RWPE1 (cell line): ENCODE measurements around the gene RIC1.

ENCODE experiments used
- CTCF ChIA-PET: fragments of 350-600 bp; sonication (Branson Sonifier 250); formaldehyde crosslinking; extraction: SDS; loops from one replicate; lab custom pipeline; 2021; lab: Yijun Ruan, JAX
- POLR2A ChIA-PET: fragments of 400-600 bp; formaldehyde crosslinking; extraction: SDS; loops from one replicate; lab custom pipeline; 2020; ENCODE audit warnings: antibody characterized with exemption; ENCODE audit not compliant: low non-redundant PET; lab: Yijun Ruan, JAX
- DNase-seq: peaks from one replicate; pipeline ENCODE4 v3.0.0; 2012; ENCODE audit warnings: low spot score
- H3K27ac ChIP-seq: fragments of 450-650 bp; 2 replicates; pipeline ENCODE4 v1.5.1; 2017
- CTCF ChIP-seq: fragments of 450-650 bp; conservative IDR thresholded peaks from 2 replicates; pipeline ENCODE4 v1.5.1; 2017; ENCODE audit warnings: low read depth, mild to moderate bottlenecking

Gene RIC1

GRCh38 chr9:5696884-5697283, 68.0 kb downstream of the RIC1 start:
- CTCF ChIA-PET = no interaction called here
- no peak for TF ChIP-seq CTCF
- POLR2A ChIA-PET = no interaction called here
- no peak overlapping the region for H3K27ac ChIP-seq
- DNase-seq = no peak

GRCh38 chr9:5698004-5698403, 69.1 kb downstream of the RIC1 start:
- no peak for DNase-seq
- H3K27ac ChIP-seq = no peak overlapping the region
- CTCF ChIA-PET = no interaction called here
- POLR2A ChIA-PET = no interaction called here
- TF ChIP-seq CTCF = no peak

GRCh38 chr9:5698810-5699556, 70.1 kb downstream of the RIC1 start:
- DNase-seq = no peak
- ChIA-PET POLR2A (no interaction called here), CTCF (no interaction called here)
- no peak for TF ChIP-seq CTCF
- no peak overlapping the region for H3K27ac ChIP-seq

GRCh38 chr9:5708414-5708813, 79.5 kb downstream of the RIC1 start:
- ChIA-PET POLR2A (no interaction called here), CTCF (no interaction called here)
- TF ChIP-seq CTCF = no peak
- no peak for DNase-seq
- no peak overlapping the region for H3K27ac ChIP-seq

- POLR2A ChIA-PET = no interaction called here
- no peak overlapping the region for H3K27ac ChIP-seq
- no peak for TF ChIP-seq CTCF
- DNase-seq = no peak
- CTCF ChIA-PET = no interaction called here
Observed at GRCh38 chr9:5712651-5713390, 83.9 kb downstream of the RIC1 start.

GRCh38 chr9:5714501-5715401, 85.8 kb downstream of the RIC1 start:
- peak; percentile 24 for TF ChIP-seq CTCF
- POLR2A ChIA-PET = no interaction called here
- peak; percentile 8 for DNase-seq
- no peak overlapping the region for H3K27ac ChIP-seq
- CTCF ChIA-PET = no interaction called here
